Stimulated activated CD4-positive, alpha-beta T cell treated with anti-CD3 and anti-CD28 coated beads, Interleukin-4, amount 100 ng/mL, for 4 hours (primary cell): ENCODE measurements around the gene PTPRCAP.

Experiments used
- DNase-seq, 2 experiments: peaks; one replicate each; pipeline ENCODE4 v3.0.0-alpha.2; 2020

Gene PTPRCAP

GRCh38 chr11:67465189-67465510, 27.7 kb upstream of the PTPRCAP start:
- no peak for DNase-seq

- peak; percentile 86 to 90 for DNase-seq
These were observed 27.1 kb upstream of the PTPRCAP start for GRCh38 chr11:67464411-67465188.

- DNase-seq = no peak
These were observed 26.4 kb upstream of the PTPRCAP start for GRCh38 chr11:67463680-67464410.

- DNase-seq = no peak
These were observed 25.7 kb upstream of the PTPRCAP start for GRCh38 chr11:67463186-67463585.

- DNase-seq = no peak
These were observed 20.8 kb upstream of the PTPRCAP start for GRCh38 chr11:67458266-67458665.

- DNase-seq = no peak
These were observed 20.0 kb upstream of the PTPRCAP start for GRCh38 chr11:67457453-67457852.

GRCh38 chr11:67456068-67456705, 18.7 kb upstream of the PTPRCAP start:
- DNase-seq = no peak

GRCh38 chr11:67455054-67455453, 17.6 kb upstream of the PTPRCAP start, which contains the start of gene CABP4:
TSS of gene CABP4 (plus strand) at chr11:67455354. CDS start at chr11:67455424, 70 bp downstream.
- no peak for DNase-seq

- DNase-seq = no peak
These were observed 16.6 kb upstream of the PTPRCAP start for GRCh38 chr11:67453816-67454732.

GRCh38 chr11:67452141-67452952, 14.9 kb upstream of the PTPRCAP start, which contains the start of gene GPR152:
TSS of gene GPR152 (minus strand) at chr11:67452729. CDS start at chr11:67452724, 5 bp downstream.
- no peak for DNase-seq

- DNase-seq = no peak
These were observed 14.1 kb upstream of the PTPRCAP start for GRCh38 chr11:67451658-67451976.

- no peak for DNase-seq
These were observed 13.5 kb upstream of the PTPRCAP start for GRCh38 chr11:67450796-67451657.

- DNase-seq = no peak
These were observed 11.8 kb upstream of the PTPRCAP start for GRCh38 chr11:67449116-67449844.

GRCh38 chr11:67448220-67448609, 10.7 kb upstream of the PTPRCAP start:
- DNase-seq = no peak

GRCh38 chr11:67445515-67445914, 8.0 kb upstream of the PTPRCAP start:
- no peak for DNase-seq

- no peak for DNase-seq
These were observed 5.3 kb upstream of the PTPRCAP start for GRCh38 chr11:67442504-67443404.

- no peak for DNase-seq
These were observed 4.4 kb upstream of the PTPRCAP start for GRCh38 chr11:67441731-67442351.

GRCh38 chr11:67441098-67441563, 3.6 kb upstream of the PTPRCAP start:
- no peak for DNase-seq
